Suprapubic skin (tissue), 3 donors: ENCODE measurements around the gene DNAH8.

Source experiments
- CTCF ChIP-seq, 2 donors: fragments of 200-600 bp in 1 of 2; fragments of 450-650 bp in 1 of 2; sonication (generic) in 1 of 2; IDR thresholded peaks; one replicate each; pipeline ENCODE4 v1.5.1; 2016 to 2019; ENCODE audit warnings: antibody characterized with exemption in 2 of 2, mild to moderate bottlenecking in 1 of 2, moderate library complexity in 1 of 2
- EP300 ChIP-seq: sonication (generic); formaldehyde crosslinking; IDR thresholded peaks from one replicate; pipeline ENCODE4 v1.6.1; 2017; ENCODE audit warnings: antibody characterized with exemption

GRCh38 chr6:39056191-39056590, 341.1 kb downstream of the DNAH8 start:
- TF ChIP-seq CTCF (IDR thresholded peaks at IDR 0.05) (no peak), EP300 (no peak)
